Fibroblast of lung (primary cell): Measurements from ENCODE around the gene APOLD1.

ENCODE experiments used
- EZH2 ChIP-seq: IDR thresholded peaks from 2 replicates; pipeline ENCODE4 v1.5.1; 2012; ENCODE audit warnings: low read length, control low read depth, mild to moderate bottlenecking; ENCODE audit errors: missing control alignments
- TF ChIP-seq, protein P1 (sequence below), 2 donors: IDR thresholded peaks in 1 of 2; conservative IDR thresholded peaks in 1 of 2; 1 replicate in 1 of 2; 2 replicates in 1 of 2; pipeline ENCODE4 v1.5.1; 2011 to 2012; ENCODE audit warnings: low read length in 2 of 2, control low read depth in 1 of 2, inconsistent platforms in 1 of 2, low read depth in 1 of 2, mild to moderate bottlenecking in 1 of 2

DNA sequence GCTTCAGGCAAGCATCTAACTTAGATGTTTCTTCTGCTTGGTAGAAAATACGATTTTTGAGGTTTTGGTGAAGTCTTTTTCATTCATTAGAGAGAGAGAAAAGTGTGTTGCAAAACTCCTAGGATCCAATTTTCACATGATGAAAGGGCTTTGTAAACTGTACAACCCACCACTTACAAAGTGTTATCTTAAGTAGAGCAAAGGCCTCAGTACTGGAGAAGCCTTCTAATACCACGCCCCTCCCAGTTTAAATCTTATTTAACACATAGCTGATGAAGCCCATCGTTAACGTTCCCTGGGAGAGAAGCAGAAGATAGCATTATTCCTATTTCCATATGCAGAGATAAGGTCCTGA, 869 bp downstream of the APOLD1 start:
- TF ChIP-seq, protein P1, sequence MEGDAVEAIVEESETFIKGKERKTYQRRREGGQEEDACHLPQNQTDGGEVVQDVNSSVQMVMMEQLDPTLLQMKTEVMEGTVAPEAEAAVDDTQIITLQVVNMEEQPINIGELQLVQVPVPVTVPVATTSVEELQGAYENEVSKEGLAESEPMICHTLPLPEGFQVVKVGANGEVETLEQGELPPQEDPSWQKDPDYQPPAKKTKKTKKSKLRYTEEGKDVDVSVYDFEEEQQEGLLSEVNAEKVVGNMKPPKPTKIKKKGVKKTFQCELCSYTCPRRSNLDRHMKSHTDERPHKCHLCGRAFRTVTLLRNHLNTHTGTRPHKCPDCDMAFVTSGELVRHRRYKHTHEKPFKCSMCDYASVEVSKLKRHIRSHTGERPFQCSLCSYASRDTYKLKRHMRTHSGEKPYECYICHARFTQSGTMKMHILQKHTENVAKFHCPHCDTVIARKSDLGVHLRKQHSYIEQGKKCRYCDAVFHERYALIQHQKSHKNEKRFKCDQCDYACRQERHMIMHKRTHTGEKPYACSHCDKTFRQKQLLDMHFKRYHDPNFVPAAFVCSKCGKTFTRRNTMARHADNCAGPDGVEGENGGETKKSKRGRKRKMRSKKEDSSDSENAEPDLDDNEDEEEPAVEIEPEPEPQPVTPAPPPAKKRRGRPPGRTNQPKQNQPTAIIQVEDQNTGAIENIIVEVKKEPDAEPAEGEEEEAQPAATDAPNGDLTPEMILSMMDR (conservative IDR thresholded peaks at IDR 0.05 in 1 of 2, IDR thresholded peaks at IDR 0.05 in 1 of 2; ENCODE audit: low read depth in 1 of 2, low read length in 2 of 2) = no peak
- TF ChIP-seq EZH2 = no peak
